HCT116 (cell line): Measurements from ENCODE around the gene NHLRC3. TPM values are rescaled to one million over a fixed set of nuclear protein-coding genes. Genes with fewer than 3 reads are reported as not detected.

Source experiments
- ATAC-seq: fragments of 200-7000 bp; cut with Tn5 transposase; 2 replicates; pipeline ENCODE4 v1.9.1; 2020; ENCODE audit warnings: mild to moderate bottlenecking, moderate library complexity
- BruUV-seq: library from RNA; stranded (reverse); fragments of 400-500 nt; replicated peaks from 2 replicates; lab custom pipeline; 2021; lab: Mats Ljungman, UMichigan
- CTCF ChIA-PET: fragments of 300-600 bp; sonication (Branson Sonifier 250); formaldehyde crosslinking; loops from one replicate; lab custom pipeline; 2021; ENCODE audit warnings: antibody characterized with exemption; lab: Charles Lee
- POLR2A ChIA-PET: fragments of 300-600, 350-600 bp; sonication (Branson Sonifier 250); formaldehyde crosslinking; loops from one replicate; lab custom pipeline; 2021; ENCODE audit warnings: antibody characterized with exemption; lab: Charles Lee
- RAD21 ChIA-PET, 2 experiments: fragments of 300-600 bp; sonication (Branson Sonifier 250); formaldehyde crosslinking; loops; one replicate each; lab custom pipeline; 2023; ENCODE audit warnings: low total read pairs in 2 of 2; ENCODE audit not compliant: uncharacterized antibody in 2 of 2, unreplicated experiment in 2 of 2, low non-redundant PET in 1 of 2; lab: Charles Lee
- DNase-seq: peaks from one replicate; pipeline ENCODE4 v3.0.0-alpha.2; 2010; ENCODE audit warnings: low read depth, low spot score
- H2AFZ ChIP-seq: fragments of 200-600 bp; shearing (Covaris generic), sonication (generic); 2 replicates; pipeline ENCODE4 v1.6.1; 2017; ENCODE audit warnings: low read depth, mixed run types, mixed read lengths, antibody characterized with exemption, low read length; ENCODE audit not compliant: poor library complexity, severe bottlenecking
- H3K27ac ChIP-seq: 2 replicates; pipeline ENCODE4 v1.5.1; 2012; ENCODE audit warnings: low read depth, low read length
- H3K27me3 ChIP-seq: fragments of 200-600 bp; sonication (generic); 2 replicates; pipeline ENCODE4 v1.6.1; 2016; ENCODE audit warnings: mixed run types, low read length, mixed read lengths; ENCODE audit not compliant: insufficient read depth
- H3K36me3 ChIP-seq, 2 experiments: fragments of 200-500 bp in 1 of 2; fragments of 200-600 bp in 1 of 2; sonication (Bioruptor generic) in 1 of 2; sonication (generic) in 1 of 2; 2 replicates each; pipeline versions ENCODE4 v1.5.1 to v1.6.1; 2014 to 2016; ENCODE audit warnings: low read length in 2 of 2, inconsistent platforms in 1 of 2, mixed read lengths in 1 of 2, mixed run types in 1 of 2; ENCODE audit not compliant: insufficient read depth in 2 of 2, control insufficient read depth in 1 of 2
- H3K4me1 ChIP-seq, 2 experiments: fragments of 200-600 bp in 1 of 2; sonication (generic) in 1 of 2; 2 replicates each; pipeline versions ENCODE4 v1.5.1 to v1.6.1; 2012 to 2017; ENCODE audit warnings: low read length in 2 of 2, inconsistent platforms in 1 of 2, mild to moderate bottlenecking in 1 of 2, mixed read lengths in 1 of 2, mixed run types in 1 of 2, moderate library complexity in 1 of 2; ENCODE audit not compliant: insufficient read depth in 2 of 2, control insufficient read depth in 1 of 2
- H3K4me2 ChIP-seq: fragments of 200-600 bp; sonication (generic); 2 replicates; pipeline ENCODE4 v1.6.1; 2017; ENCODE audit warnings: mixed run types, low read length, mixed read lengths
- H3K4me3 ChIP-seq, 2 experiments: fragments of 200-600 bp in 1 of 2; sonication (generic) in 1 of 2; replicated peaks in 1 of 2; 2 replicates each; pipeline ENCODE4 v1.5.1; 2011 to 2016; ENCODE audit warnings: low read length in 2 of 2, control low read depth in 1 of 2, low read depth in 1 of 2, mild to moderate bottlenecking in 1 of 2, mixed read lengths in 1 of 2, mixed run types in 1 of 2
- H3K79me2 ChIP-seq: fragments of 200-600 bp; sonication (generic); 2 replicates; pipeline ENCODE4 v1.6.1; 2017; ENCODE audit warnings: mild to moderate bottlenecking, mixed run types, low read length, moderate library complexity, mixed read lengths; ENCODE audit not compliant: insufficient read depth
- H3K9ac ChIP-seq: fragments of 200-600 bp; sonication (generic); 2 replicates; pipeline ENCODE4 v1.6.1; 2016; ENCODE audit warnings: low read length, mixed read lengths
- H3K9me2 ChIP-seq: fragments of 200-600 bp; sonication (generic), shearing (Covaris generic); 2 replicates; pipeline ENCODE4 v1.6.1; 2017; ENCODE audit warnings: mixed run types, mild to moderate bottlenecking, moderate library complexity; ENCODE audit not compliant: insufficient read depth
- H3K9me3 ChIP-seq, 2 experiments: fragments of 200-500 bp in 1 of 2; fragments of 200-600 bp in 1 of 2; sonication (Bioruptor generic) in 1 of 2; sonication (generic) in 1 of 2; 2 replicates each; pipeline ENCODE4 v1.6.1; 2014 to 2017; ENCODE audit warnings: low read length in 2 of 2, mixed read lengths in 2 of 2, inconsistent platforms in 1 of 2, low read depth in 1 of 2, mild to moderate bottlenecking in 1 of 2, mixed run types in 1 of 2, moderate library complexity in 1 of 2; ENCODE audit not compliant: control insufficient read depth in 1 of 2, insufficient read depth in 1 of 2
- H4K20me1 ChIP-seq: fragments of 200-600 bp; sonication (generic), shearing (Covaris generic); 2 replicates; pipeline ENCODE4 v1.6.1; 2017; ENCODE audit warnings: mixed run types, mild to moderate bottlenecking, moderate library complexity; ENCODE audit not compliant: insufficient read depth
- CBX3 ChIP-seq: IDR thresholded peaks from 2 replicates; pipeline ENCODE4 v1.6.1; 2012; ENCODE audit warnings: low read depth
- CEBPB ChIP-seq: IDR thresholded peaks from 2 replicates; pipeline ENCODE4 v1.6.1; 2012; ENCODE audit warnings: low read depth
- EGR1 ChIP-seq: IDR thresholded peaks from 2 replicates; pipeline ENCODE4 v1.6.1; 2012; ENCODE audit warnings: low read depth
- ELF1 ChIP-seq: IDR thresholded peaks from 2 replicates; pipeline ENCODE4 v1.6.1; 2012; ENCODE audit warnings: low read depth, borderline replicate concordance
- EZH2phosphoT487 ChIP-seq: fragments of 200-600 bp; IDR thresholded peaks from 2 replicates; pipeline ENCODE4 v1.6.1; 2018; ENCODE audit warnings: antibody characterized with exemption, borderline replicate concordance
- POLR2A ChIP-seq: IDR thresholded peaks from 2 replicates; pipeline ENCODE4 v1.7.0; 2011; ENCODE audit warnings: borderline replicate concordance; ENCODE audit not compliant: insufficient read depth, insufficient read length; ENCODE audit errors: extremely low read depth
- SIN3A ChIP-seq: IDR thresholded peaks from 2 replicates; pipeline ENCODE4 v1.6.1; 2012; ENCODE audit warnings: low read depth
- YY1 ChIP-seq: IDR thresholded peaks from 2 replicates; pipeline ENCODE4 v1.6.1; 2011; ENCODE audit warnings: low read length, low read depth, moderate library complexity, mild to moderate bottlenecking; ENCODE audit not compliant: insufficient replicate concordance; ENCODE audit errors: extremely low read depth
- ZFX ChIP-seq: fragments of 450-650 bp; IDR thresholded peaks from 2 replicates; pipeline ENCODE4 v1.6.1; 2017
- ZNF274 ChIP-seq: fragments of 200-500 bp; sonication (Bioruptor generic); IDR thresholded peaks from 2 replicates; pipeline ENCODE4 v1.6.1; 2014; ENCODE audit warnings: mild to moderate bottlenecking, low read depth, low read length, inconsistent platforms
- intact Hi-C: fragments of 100-400 bp; cut with micrococcal nuclease; formaldehyde crosslinking; loops from 2 replicates; pipeline ENCODE4 v1.10.0; 2022
- total RNA-seq: library from RNA; stranded (reverse); gene quantifications from one replicate; pipeline ENCODE4 v1.2.1, GENCODE V29; 2021; ENCODE audit not compliant: unreplicated experiment
- TF ChIP-seq, protein P1 (sequence below): IDR thresholded peaks from 2 replicates; pipeline ENCODE4 v1.6.1; 2011; ENCODE audit warnings: mild to moderate bottlenecking, low read length, moderate library complexity; ENCODE audit not compliant: insufficient replicate concordance; ENCODE audit errors: extremely low read depth

NHLRC3 gene
- total RNA-seq, 1 experiment from 2014 or later = 7.2 TPM

DNA sequence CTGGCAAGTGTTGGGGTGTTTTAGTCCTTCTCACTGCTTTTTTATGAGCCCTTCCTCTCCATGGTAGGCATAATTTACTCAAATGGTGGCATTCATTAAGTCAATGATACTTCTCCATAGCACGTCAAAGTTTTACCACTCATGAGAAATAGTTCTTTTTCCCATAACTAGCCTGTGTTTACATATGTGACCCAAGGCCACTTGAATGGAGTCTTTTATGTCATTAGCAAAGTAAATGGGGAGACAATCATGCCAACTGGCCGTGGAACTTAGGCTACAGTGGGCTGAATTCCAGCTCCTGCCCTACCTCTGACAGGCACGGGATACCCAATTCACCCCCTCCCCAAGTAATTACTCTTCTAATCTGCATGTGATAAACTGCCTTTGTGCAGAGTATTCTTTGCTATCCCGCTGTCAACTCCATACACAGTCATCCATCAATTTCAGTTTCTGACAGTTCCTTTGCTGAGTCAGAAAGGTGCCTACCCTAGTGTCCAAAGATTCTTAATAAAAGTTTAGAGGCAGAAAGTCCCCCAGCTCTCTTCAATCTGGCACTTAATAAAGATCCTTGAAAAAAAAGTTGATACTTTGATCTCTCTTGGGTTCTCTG is 17.3 kb upstream of the NHLRC3 start:
- DNase-seq (no peak), ATAC-seq (no peak)
- no peaks in the 10 kb centered on the region for H3K27me3 ChIP-seq
- H3K36me3 ChIP-seq = peaks cover 4 to 31% of the 10 kb centered on the region in 2 experiments; a peak in 3 of 4 replicates
- ChIA-PET RAD21 (no interaction called here), POLR2A (no interaction called here), CTCF (no interaction called here)
- H3K4me1 ChIP-seq = no peaks in the 10 kb centered on the region
- no TSS peak for BruUV-seq
- no peak overlapping the region for H2AFZ ChIP-seq
- no peaks in the 10 kb centered on the region for H3K9me3 ChIP-seq
- H3K4me2 ChIP-seq = no peak overlapping the region
- no peaks in the 10 kb centered on the region for H4K20me1 ChIP-seq
- TF ChIP-seq ZFX (no peak), ELF1 (no peak), YY1 (no peak), CBX3 (no peak), EZH2phosphoT487 (no peak), SIN3A (no peak)
- TF ChIP-seq, protein P1, sequence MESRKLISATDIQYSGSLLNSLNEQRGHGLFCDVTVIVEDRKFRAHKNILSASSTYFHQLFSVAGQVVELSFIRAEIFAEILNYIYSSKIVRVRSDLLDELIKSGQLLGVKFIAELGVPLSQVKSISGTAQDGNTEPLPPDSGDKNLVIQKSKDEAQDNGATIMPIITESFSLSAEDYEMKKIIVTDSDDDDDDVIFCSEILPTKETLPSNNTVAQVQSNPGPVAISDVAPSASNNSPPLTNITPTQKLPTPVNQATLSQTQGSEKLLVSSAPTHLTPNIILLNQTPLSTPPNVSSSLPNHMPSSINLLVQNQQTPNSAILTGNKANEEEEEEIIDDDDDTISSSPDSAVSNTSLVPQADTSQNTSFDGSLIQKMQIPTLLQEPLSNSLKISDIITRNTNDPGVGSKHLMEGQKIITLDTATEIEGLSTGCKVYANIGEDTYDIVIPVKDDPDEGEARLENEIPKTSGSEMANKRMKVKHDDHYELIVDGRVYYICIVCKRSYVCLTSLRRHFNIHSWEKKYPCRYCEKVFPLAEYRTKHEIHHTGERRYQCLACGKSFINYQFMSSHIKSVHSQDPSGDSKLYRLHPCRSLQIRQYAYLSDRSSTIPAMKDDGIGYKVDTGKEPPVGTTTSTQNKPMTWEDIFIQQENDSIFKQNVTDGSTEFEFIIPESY = no peak
- H3K79me2 ChIP-seq = no peaks in the 10 kb centered on the region
- intact Hi-C loops = no loop called here
- no peak overlapping the region for H3K4me3 ChIP-seq
- no peak overlapping the region for H3K9ac ChIP-seq
- H3K9me2 ChIP-seq = no peaks in the 10 kb centered on the region
- no peak overlapping the region for H3K27ac ChIP-seq

DNA sequence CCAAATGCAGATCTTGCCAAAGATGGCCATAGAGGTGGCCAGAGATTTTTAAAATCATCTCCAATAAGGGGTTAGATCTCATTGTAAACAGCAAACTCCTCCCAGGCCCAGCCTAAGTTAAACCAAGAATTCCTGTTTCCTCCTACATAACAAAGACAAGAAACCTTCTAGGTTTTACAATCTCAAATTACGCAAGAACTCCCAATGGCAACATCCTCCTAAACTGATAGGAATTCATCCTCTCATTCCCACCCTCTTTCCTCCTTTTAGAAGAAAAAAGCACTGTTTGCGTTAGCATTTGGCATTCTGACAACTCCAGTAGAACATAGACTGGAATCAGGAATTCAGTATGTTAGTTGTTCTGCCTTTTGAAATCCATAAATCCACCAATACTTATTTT is 14.9 kb upstream of the NHLRC3 start:
- DNase-seq = no peak
- ChIA-PET POLR2A (no interaction called here), RAD21 (no interaction called here), CTCF (no interaction called here)
- Histone ChIP-seq H3K27ac (no peak overlapping the region), H3K4me2 (no peak overlapping the region), H3K9me2 (no peaks in the 10 kb centered on the region), H4K20me1 (no peaks in the 10 kb centered on the region), H3K79me2 (no peaks in the 10 kb centered on the region), H3K4me1 (no peaks in the 10 kb centered on the region), H3K36me3 (peaks cover 14 to 38% of the 10 kb centered on the region in 2 experiments), H3K4me3 (no peak overlapping the region), H3K9me3 (no peaks in the 10 kb centered on the region), H3K27me3 (no peaks in the 10 kb centered on the region), H3K9ac (no peak overlapping the region), H2AFZ (no peak overlapping the region)
- no peak for ATAC-seq
- intact Hi-C loops = no loop called here
- no TSS peak for BruUV-seq
- no peak for TF ChIP-seq CEBPB
- no peak for TF ChIP-seq SIN3A
- TF ChIP-seq ZFX = no peak
- no peak for TF ChIP-seq POLR2A
- no peak for TF ChIP-seq ZNF274
- no peak for TF ChIP-seq ELF1
- TF ChIP-seq, protein P1 = no peak
- no peak for TF ChIP-seq EGR1
